Amygdala (tissue), 56 donors: ENCODE data around the gene MRPL4.
A peak's percentile ranks its signal among the peaks of the same experiment; 100 is the strongest.

Source experiments
- DNase-seq, 56 donors: peaks; one replicate each; lab custom pipeline; 2025; lab: John Stamatoyannopoulos, UW

MRPL4 gene

DNA sequence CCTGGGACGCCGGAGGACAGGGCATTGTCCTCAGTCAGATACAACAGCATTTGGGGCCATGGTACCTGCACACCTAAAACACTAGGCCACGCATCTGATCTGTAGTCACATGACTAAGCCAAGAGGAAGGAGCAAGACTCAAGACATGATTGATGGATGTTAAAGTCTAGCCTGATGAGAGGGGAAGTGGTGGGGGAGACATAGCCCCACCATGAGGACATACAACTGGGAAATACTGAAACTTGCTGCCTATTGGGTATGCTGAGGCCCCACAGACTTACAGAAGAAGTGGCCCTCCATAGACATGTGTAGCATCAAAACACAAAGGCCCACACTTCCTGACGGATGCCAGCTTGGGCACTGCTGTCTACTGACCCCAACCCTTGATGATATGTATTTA lies 33.4 kb downstream of the MRPL4 start:
- no peak for DNase-seq

DNA sequence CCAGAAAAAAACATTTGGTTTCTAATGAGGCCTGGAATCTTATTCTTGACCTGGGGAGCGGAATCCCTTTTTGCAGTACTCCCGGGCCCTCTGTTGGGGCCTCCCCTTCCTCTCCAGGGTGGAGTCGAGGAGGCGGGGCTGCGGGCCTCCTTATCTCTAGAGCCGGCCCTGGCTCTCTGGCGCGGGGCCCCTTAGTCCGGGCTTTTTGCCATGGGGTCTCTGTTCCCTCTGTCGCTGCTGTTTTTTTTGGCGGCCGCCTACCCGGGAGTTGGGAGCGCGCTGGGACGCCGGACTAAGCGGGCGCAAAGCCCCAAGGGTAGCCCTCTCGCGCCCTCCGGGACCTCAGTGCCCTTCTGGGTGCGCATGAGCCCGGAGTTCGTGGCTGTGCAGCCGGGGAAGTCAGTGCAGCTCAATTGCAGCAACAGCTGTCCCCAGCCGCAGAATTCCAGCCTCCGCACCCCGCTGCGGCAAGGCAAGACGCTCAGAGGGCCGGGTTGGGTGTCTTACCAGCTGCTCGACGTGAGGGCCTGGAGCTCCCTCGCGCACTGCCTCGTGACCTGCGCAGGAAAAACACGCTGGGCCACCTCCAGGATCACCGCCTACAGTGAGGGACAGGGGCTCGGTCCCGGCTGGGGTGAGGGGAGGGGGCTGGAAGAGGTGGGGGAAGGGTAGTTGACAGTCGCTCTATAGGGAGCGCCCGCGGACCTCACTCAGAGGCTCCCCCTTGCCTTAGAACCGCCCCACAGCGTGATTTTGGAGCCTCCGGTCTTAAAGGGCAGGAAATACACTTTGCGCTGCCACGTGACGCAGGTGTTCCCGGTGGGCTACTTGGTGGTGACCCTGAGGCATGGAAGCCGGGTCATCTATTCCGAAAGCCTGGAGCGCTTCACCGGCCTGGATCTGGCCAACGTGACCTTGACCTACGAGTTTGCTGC lies 35.1 kb downstream of the MRPL4 start, which contains the start of gene ICAM4:
ICAM4 (plus strand) TSS at position 153 of the 935 bp plus-strand sequence; CDS start at position 211, 58 bp downstream.
- DNase-seq, result no peak

DNA sequence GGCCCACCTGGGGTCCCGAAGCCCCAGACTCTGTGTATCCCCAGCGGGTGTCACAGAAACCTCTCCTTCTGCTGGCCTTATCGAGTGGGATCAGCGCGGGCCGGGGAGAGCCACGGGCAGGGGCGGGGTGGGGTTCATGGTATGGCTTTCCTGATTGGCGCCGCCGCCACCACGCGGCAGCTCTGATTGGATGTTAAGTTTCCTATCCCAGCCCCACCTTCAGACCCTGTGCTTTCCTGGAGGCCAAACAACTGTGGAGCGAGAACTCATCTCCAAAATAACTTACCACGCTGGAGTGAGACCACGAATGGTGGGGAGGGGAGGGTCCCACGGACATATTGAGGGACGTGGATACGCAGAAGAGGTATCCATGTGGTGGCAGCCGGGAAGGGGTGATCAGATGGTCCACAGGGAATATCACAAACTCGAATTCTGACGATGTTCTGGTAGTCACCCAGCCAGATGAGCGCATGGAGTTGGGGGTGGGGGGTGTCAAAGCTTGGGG lies 36.7 kb downstream of the MRPL4 start:
- DNase-seq, result peak in 11 of 56 donors; percentile 6 to 59 (median 28)

DNA sequence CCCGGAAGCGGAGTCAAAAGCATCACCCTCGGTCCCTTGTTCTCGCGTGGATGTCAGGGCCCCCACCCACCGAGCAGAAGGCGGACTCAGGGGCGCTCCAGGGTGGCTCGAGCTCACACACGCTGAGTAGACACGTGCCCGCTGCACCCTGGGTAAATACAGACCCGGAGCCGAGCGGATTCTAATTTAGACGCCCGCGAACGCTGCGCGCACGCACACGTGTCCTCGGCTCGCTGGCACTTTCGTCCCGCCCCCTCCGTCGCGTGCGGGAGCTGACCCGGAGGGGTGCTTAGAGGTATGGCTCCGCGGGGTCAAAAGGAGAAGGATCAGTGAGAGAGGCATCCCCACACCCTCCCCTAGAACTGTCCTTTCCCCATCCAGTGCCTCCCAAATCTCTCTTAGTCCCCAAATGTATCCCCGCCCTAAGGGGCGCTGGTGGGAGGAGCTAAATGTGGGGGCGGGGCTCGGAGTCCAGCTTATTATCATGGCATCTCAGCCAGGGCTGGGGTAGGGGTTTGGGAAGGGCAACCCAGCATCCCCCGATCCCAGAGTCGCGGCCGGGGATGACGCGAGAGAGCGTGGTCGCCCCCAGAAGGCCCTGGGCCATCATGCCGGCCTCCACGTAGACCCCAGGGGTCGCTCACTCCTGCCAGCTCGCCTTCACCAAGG lies 37.3 kb downstream of the MRPL4 start:
- DNase-seq, result peak in 28 of 56 donors; percentile 14 to 81 (median 37)

DNA sequence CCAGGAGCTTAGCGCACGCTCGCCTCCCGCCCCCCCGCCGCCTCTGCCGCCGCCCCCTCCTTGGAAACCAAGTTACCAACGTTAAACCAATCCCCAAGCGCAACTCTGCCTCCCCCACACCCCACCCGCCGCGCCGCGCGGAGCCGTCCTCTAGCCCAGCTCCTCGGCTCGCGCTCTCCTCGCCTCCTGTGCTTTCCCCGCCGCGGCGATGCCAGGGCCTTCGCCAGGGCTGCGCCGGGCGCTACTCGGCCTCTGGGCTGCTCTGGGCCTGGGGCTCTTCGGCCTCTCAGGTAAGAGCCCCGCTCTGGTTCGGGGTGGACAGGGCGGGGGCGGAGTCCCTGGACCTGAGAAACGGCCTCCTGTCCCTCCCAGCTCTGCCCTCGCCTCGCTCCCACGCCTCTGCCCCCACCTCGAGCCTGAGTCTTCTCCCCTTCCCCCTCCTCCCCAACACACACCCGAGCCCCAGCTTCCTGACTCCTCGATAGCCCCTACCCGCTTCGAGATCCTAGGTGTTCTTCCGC lies 37.9 kb downstream of the MRPL4 start, which contains the start of gene ICAM5:
ICAM5 (plus strand) TSS at position 117 of the 521 bp plus-strand sequence; CDS start at position 209, 92 bp downstream.
- peak in 26 of 56 donors; percentile 5 to 71 (median 38) for DNase-seq

DNA sequence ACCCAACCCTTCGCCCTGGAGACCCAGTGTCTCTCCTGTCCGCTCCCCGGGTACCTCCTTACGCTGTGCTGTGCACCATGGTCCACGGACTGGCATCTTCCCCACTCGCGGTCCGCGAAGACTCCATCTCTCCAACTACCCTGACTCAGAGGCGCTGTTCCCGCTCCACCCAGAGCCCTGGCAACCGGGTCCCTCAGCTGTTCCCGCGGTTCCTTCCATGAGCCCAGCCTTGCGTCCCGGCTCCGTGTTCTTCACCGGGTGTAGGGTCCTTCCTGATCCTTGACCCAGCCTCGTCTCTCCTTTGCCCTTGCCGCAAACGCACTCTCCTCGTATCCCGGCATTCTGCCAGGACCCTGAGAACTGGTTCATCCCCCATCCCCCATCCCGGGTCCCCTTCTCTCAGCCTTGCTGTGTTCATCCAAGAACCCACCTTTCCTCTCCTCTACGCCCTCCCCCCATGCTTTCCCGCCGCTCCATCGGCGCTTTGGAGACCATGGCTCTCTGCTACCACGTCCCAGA lies 38.4 kb downstream of the MRPL4 start:
- DNase-seq, result peak in 2 of 56 donors; percentile 4 to 28

DNA sequence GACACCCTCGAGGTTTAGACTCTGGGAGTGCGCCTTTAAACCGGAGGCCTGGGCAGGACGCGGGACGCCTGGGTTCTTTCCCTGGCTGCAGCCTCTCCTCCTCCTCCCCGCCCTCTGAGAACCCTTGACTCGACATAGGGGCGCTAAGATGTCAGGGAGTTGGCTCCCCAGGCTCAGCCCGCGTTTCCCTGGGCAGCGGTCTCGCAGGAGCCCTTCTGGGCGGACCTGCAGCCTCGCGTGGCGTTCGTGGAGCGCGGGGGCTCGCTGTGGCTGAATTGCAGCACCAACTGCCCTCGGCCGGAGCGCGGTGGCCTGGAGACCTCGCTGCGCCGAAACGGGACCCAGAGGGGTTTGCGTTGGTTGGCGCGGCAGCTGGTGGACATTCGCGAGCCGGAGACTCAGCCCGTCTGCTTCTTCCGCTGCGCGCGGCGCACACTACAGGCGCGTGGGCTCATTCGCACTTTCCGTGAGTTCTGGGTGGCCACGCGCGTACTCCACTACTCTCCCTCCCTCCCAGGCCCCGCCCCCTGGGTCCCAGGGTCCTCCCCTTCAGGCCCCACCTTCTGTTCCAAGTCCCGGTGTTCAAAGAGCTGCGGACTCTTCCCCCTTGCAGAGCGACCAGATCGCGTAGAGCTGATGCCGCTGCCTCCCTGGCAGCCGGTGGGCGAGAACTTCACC lies 39.0 kb downstream of the MRPL4 start:
- DNase-seq, result peak in 21 of 56 donors; percentile 4 to 46 (median 24)

DNA sequence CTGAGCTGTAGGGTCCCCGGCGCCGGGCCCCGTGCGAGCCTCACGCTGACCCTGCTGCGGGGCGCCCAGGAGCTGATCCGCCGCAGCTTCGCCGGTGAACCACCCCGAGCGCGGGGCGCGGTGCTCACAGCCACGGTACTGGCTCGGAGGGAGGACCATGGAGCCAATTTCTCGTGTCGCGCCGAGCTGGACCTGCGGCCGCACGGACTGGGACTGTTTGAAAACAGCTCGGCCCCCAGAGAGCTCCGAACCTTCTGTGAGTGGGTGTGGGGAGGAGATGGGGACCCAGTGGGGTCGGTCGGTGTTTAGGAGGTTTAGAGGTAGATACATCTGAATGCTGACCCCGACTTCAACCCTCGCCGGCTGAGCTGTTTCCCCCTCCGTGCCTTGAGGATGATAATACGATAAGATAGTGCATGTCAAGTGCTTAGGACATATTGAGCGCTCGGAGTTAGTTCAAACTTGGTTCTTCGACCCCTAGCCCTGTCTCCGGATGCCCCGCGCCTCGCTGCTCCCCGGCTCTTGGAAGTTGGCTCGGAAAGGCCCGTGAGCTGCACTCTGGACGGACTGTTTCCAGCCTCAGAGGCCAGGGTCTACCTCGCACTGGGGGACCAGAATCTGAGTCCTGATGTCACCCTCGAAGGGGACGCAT lies 39.7 kb downstream of the MRPL4 start:
- DNase-seq, result no peak

DNA sequence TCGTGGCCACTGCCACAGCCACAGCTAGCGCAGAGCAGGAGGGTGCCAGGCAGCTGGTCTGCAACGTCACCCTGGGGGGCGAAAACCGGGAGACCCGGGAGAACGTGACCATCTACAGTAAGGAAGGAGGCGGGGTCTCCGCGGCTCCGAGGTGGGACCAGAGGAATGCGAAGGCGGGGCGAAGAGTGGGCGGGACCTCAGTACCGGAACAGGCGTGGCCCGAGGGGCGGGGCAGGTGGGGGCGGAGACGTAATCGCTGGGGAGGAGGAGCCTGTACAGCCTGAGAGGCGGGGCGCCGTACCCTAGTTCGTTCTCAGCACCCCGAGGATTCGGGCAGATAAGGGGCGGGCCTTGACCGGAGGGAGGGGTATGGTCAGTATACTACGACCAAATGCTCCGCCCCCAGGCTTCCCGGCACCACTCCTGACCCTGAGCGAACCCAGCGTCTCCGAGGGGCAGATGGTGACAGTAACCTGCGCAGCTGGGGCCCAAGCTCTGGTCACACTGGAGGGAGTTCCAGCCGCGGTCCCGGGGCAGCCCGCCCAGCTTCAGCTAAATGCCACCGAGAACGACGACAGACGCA lies 40.3 kb downstream of the MRPL4 start:
- DNase-seq, result peak in 34 of 56 donors; percentile 9 to 68 (median 31)

DNA sequence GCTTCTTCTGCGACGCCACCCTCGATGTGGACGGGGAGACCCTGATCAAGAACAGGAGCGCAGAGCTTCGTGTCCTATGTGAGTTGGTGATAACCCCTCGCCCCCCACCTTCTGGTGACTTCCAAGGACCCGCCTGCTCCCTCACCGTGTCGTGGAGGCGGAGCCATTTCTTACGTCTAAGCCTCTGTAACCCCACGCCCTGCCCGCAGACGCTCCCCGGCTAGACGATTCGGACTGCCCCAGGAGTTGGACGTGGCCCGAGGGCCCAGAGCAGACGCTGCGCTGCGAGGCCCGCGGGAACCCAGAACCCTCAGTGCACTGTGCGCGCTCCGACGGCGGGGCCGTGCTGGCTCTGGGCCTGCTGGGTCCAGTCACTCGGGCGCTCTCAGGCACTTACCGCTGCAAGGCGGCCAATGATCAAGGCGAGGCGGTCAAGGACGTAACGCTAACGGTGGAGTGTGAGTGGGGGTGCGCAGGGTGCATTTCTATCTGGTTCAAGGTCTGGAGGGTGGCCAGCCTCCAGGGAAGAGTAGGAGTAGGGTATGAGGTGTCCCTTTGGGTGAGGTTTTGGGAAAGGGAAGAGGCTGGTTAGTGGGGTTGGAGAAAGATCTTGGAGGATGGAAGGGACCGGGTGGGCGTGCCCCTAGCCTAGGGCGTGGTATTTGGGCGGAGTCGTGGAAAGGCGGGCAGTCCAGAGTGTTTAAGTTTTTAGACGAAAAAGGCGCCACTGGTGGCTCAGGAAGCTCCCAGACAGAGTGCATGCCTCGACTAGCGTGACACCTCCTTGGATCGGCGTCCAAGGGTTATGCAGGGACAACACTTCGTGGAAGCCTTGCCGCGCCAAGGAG lies 41.0 kb downstream of the MRPL4 start:
- no peak for DNase-seq

DNA sequence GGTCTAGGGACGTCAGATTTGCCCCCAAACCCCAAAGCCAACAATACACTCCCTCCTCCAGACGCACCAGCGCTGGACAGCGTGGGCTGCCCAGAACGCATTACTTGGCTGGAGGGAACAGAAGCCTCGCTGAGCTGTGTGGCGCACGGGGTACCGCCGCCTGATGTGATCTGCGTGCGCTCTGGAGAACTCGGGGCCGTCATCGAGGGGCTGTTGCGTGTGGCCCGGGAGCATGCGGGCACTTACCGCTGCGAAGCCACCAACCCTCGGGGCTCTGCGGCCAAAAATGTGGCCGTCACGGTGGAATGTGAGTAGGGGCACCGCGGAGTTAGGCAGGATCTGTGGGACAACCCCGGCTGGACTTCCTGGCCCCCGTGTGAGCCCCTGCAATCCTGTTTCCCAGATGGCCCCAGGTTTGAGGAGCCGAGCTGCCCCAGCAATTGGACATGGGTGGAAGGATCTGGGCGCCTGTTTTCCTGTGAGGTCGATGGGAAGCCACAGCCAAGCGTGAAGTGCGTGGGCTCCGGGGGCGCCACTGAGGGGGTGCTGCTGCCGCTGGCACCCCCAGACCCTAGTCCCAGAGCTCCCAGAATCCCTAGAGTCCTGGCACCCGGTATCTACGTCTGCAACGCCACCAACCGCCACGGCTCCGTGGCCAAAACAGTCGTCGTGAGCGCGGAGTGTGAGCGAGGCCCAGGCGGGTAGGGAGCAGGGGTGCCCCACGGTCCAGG lies 41.8 kb downstream of the MRPL4 start:
- DNase-seq, result no peak

DNA sequence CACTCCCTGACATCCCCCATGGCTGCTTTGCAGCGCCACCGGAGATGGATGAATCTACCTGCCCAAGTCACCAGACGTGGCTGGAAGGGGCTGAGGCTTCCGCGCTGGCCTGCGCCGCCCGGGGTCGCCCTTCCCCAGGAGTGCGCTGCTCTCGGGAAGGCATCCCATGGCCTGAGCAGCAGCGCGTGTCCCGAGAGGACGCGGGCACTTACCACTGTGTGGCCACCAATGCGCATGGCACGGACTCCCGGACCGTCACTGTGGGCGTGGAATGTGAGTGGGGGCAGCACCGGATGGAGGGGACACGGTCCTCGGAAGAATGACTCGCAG lies 42.3 kb downstream of the MRPL4 start:
- no peak for DNase-seq

DNA sequence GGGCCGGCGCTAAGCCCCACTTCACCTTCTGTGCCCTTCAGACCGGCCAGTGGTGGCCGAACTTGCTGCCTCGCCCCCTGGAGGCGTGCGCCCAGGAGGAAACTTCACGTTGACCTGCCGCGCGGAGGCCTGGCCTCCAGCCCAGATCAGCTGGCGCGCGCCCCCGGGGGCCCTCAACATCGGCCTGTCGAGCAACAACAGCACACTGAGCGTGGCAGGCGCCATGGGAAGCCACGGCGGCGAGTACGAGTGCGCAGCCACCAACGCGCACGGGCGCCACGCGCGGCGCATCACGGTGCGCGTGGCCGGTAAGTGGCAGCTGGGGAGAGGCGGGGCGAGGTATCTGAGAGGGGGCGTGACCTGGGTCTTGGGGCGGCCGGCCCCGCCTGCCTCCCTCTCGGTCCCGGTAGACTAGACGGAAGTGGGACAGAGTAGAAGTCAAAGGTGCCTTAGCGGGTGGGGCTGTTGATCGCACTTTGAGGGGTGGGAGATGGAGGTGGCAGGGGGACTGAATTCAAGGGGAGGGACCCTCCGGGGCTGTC lies 43.4 kb downstream of the MRPL4 start:
- DNase-seq, result peak in 1 of 56 donors; percentile 4

DNA sequence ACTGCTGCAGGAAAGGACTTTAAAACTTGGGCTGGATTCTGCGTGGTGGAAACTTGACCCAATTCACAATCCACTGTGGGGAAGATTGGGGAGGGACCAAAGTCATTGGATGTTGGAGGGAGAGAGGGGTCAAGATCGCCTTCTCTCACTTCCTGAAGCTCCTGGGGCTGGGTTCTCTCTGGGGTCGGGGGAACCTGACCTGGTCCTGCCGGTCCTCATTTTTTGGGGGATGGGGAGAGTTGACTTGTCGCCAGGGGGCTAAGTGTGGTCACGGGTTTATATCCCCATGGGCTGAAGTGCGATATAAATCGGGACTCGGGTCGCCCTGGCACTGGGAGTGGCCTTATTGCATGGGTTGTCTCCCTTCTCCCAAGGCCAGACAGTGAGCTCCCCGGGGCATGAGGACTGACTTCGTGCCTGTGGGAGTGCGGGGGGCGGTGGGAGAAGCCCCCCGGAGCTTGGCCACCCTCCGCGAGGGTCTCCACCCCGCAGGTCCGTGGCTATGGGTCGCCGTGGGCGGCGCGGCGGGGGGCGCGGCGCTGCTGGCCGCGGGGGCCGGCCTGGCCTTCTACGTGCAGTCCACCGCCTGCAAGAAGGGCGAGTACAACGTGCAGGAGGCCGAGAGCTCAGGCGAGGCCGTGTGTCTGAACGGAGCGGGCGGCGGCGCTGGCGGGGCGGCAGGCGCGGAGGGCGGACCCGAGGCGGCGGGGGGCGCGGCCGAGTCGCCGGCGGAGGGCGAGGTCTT lies 44.0 kb downstream of the MRPL4 start:
- DNase-seq, result no peak

DNA sequence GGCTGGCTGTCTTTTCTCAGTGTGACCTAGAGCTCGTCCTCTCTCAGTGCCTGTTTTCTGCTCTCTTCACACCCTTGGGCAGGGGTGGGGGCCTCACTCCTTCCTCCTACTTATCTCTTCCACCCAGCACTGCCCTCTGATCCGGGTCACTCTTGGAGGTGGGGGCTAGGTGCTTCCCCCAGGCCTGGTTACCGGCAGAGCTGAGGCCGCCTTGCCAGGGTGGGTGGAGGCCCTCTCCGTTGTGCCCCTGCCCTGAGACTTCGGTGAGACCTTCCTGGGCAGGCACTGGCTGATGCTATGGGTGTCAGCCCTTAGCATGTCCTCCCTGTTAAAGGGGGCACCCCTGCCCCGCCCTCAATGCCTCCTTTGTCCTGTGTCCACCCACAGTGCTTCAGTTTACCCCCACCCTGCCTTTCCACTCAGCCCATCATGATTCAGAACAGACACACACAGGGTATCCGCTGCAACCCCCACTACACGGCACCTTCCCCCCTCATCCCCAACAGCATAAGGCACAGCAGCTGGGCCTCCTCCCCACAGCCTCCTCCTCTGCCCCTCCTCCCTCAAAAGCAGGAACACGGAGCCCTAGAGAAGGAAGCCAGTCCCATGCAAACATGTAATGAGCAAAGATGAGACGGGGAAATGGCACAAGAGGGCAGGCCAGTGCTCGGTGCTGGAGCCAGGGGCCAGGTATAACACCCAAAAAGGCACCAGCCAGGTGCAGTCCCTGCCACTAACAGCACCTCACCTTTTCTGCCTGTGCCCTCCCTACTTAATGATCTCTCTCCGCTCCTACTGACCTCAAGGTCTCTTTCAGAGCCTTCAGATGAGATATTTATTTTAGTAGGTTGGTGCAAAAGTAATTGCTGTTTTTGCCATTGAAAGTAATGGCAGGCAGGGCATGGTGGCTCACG lies 47.8 kb downstream of the MRPL4 start:
- peak in 21 of 56 donors; percentile 7 to 58 (median 25) for DNase-seq
